K562 (cell line): ENCODE measurements around the gene ARHGEF7. TPM values are rescaled to one million over a fixed set of nuclear protein-coding genes. Genes with fewer than 3 reads are reported as not detected.

Source experiments
- ATAC-seq: fragments of 200-7000 bp; cut with Tn5 transposase; 3 replicates; pipeline ENCODE4 v1.9.1; 2020; ENCODE audit warnings: moderate library complexity
- BruUV-seq: library from RNA; stranded (reverse); fragments of 400-500 nt; replicated peaks from 2 replicates; lab custom pipeline; 2021; lab: Mats Ljungman, UMichigan
- CTCF ChIA-PET: fragments of 300-600 bp; formaldehyde crosslinking; extraction: SDS; loops from one replicate; lab custom pipeline; 2021; ENCODE audit warnings: low intra/inter-chr PET ratio; lab: Yijun Ruan, JAX
- POLR2A ChIA-PET: fragments of 300-600, 350-650 bp; sonication (Branson Sonifier 250); formaldehyde crosslinking; extraction: SDS; loops from one replicate; lab custom pipeline; 2021; ENCODE audit warnings: antibody characterized with exemption, inconsistent platforms; lab: Yijun Ruan, JAX
- DNase-seq, 4 experiments: peaks; one replicate each; pipeline versions ENCODE4 v3.0.0 to v3.0.0-alpha.2; 2011 to 2018; ENCODE audit warnings: low spot score in 3 of 4, mixed read lengths in 3 of 4; ENCODE audit errors: extremely low read depth in 1 of 4
- FAIRE-seq: peaks from 2 replicates; lab custom pipeline; 2011; peaks lifted over from hg19 to GRCh38; lab: Jason Lieb, UNC
- H2AFZ ChIP-seq: 2 replicates; pipeline ENCODE4 v1.6.0; 2011; ENCODE audit warnings: low read depth, low read length, control low read depth, inconsistent platforms
- H3K27ac ChIP-seq: fragments of 200-600 bp; 3 replicates; pipeline ENCODE4 v1.8.0; 2011; ENCODE audit warnings: low read depth, mild to moderate bottlenecking, control low read depth, inconsistent platforms, low read length, moderate library complexity, mixed read lengths; ENCODE audit errors: extremely low read depth
- H3K27me3 ChIP-seq, 2 experiments: fragments of 300-600 bp in 1 of 2; 2 replicates in 1 of 2; 3 replicates in 1 of 2; pipeline versions ENCODE4 v1.6.0 to v1.8.0; 2011; ENCODE audit warnings: inconsistent platforms in 2 of 2, low read length in 2 of 2, mild to moderate bottlenecking in 1 of 2, mixed read lengths in 1 of 2, moderate library complexity in 1 of 2; ENCODE audit not compliant: control insufficient read depth in 2 of 2, insufficient read depth in 2 of 2
- H3K36me3 ChIP-seq: fragments of 300-600 bp; 3 replicates; pipeline ENCODE4 v1.8.0; 2011; ENCODE audit warnings: mild to moderate bottlenecking, low read length, inconsistent platforms; ENCODE audit not compliant: control insufficient read depth, insufficient read depth
- H3K4me1 ChIP-seq, 2 experiments: fragments of 200-600 bp in 1 of 2; replicated peaks in 1 of 2; 2 replicates in 1 of 2; 3 replicates in 1 of 2; pipeline versions ENCODE4 v1.5.1 to v1.8.0; 2011; ENCODE audit warnings: inconsistent platforms in 2 of 2, low read length in 2 of 2, mild to moderate bottlenecking in 1 of 2, mixed read lengths in 1 of 2, moderate library complexity in 1 of 2; ENCODE audit not compliant: control insufficient read depth in 2 of 2, insufficient read depth in 2 of 2
- H3K4me2 ChIP-seq: 2 replicates; pipeline ENCODE4 v1.6.1; 2011; ENCODE audit warnings: low read length, control low read depth, inconsistent platforms, mixed read lengths; ENCODE audit not compliant: insufficient read depth
- H3K4me3 ChIP-seq: fragments of 200-600 bp; sonication (generic), shearing (Covaris generic); 2 replicates; pipeline ENCODE4 v1.5.1; 2016; ENCODE audit warnings: control low read depth, inconsistent platforms
- H3K79me2 ChIP-seq: fragments of 200-600 bp; 3 replicates; pipeline ENCODE4 v1.8.0; 2011; ENCODE audit warnings: low read length, inconsistent platforms; ENCODE audit not compliant: control insufficient read depth, insufficient read depth
- H3K9ac ChIP-seq, 2 experiments: 2 replicates each; pipeline versions ENCODE4 v1.6.0 to v1.6.1; 2011; ENCODE audit warnings: low read depth in 2 of 2, low read length in 2 of 2, control low read depth in 1 of 2, inconsistent platforms in 1 of 2, mild to moderate bottlenecking in 1 of 2, mixed read lengths in 1 of 2; ENCODE audit not compliant: insufficient read depth in 1 of 2
- H3K9me1 ChIP-seq: one replicate; pipeline ENCODE4 v1.6.0; 2011; ENCODE audit warnings: inconsistent platforms, mild to moderate bottlenecking, low read length, moderate library complexity; ENCODE audit not compliant: control insufficient read depth, insufficient read depth
- H3K9me3 ChIP-seq: replicated peaks from 2 replicates; pipeline ENCODE4 v1.5.1; 2011; ENCODE audit warnings: low read depth, low read length, inconsistent platforms; ENCODE audit not compliant: control insufficient read depth, insufficient read depth
- H4K20me1 ChIP-seq: replicated peaks from 2 replicates; pipeline ENCODE4 v1.6.1; 2011; ENCODE audit warnings: low read length, inconsistent platforms, mixed read lengths; ENCODE audit not compliant: control insufficient read depth, insufficient read depth
- BACH1 ChIP-seq: fragments of 200-800 bp; sonication (Bioruptor generic); IDR thresholded peaks from 2 replicates; pipeline ENCODE4 v1.6.1; 2016; ENCODE audit warnings: missing genetic modification characterization, missing compliant biosample characterization
- RFX7 ChIP-seq: fragments of 250-450 bp; sonication (Bioruptor Pico); IDR thresholded peaks from 2 replicates; pipeline ENCODE4 v1.5.1; 2021; ENCODE audit warnings: mild to moderate bottlenecking
- SIN3A ChIP-seq, 2 experiments: fragments of 150-350 bp in 1 of 2; IDR thresholded peaks; 2 replicates each; pipeline ENCODE4 v1.6.1; 2011 to 2016; ENCODE audit warnings: borderline replicate concordance in 2 of 2, low read depth in 2 of 2, low read length in 2 of 2, mild to moderate bottlenecking in 2 of 2, moderate library complexity in 2 of 2; ENCODE audit not compliant: control insufficient read depth in 1 of 2
- ZNF583 ChIP-seq: fragments of 250-450 bp; sonication (Bioruptor Pico); IDR thresholded peaks from 2 replicates; pipeline ENCODE4 v1.4.0; 2020
- WGBS: fragments of 100-300 bp; shearing (Covaris generic); methylation state at CpG from one replicate; pipeline ENCODE4 v1.1.6; 2016; ENCODE audit warnings: low coverage, mixed read lengths; ENCODE audit not compliant: insufficient coverage; ENCODE audit errors: missing lambda C conversion rate; 5-methylcytosine and 5-hydroxymethylcytosine counted together
- in situ Hi-C: fragments of 300-500 bp; cut with MboI; formaldehyde crosslinking; loops from 4 replicates; pipeline ENCODE4 v1.15.0; 2018; ENCODE audit warnings: inconsistent platforms, mixed read lengths
- intact Hi-C: fragments of 100-400 bp; cut with micrococcal nuclease; formaldehyde crosslinking; loops from 2 replicates; pipeline ENCODE4 v1.14.2; 2022
- polyA plus RNA-seq, 8 experiments: library from polyadenylated mRNA; depleted of rRNA in 4 of 8; stranded (reverse) in 5 of 8; unstranded in 3 of 8; fragments of >200 nt; fragmentation: Nextera tagmentation in 2 of 8; fragmentation: Illumina TruSeq in 1 of 8; extraction: Ambion mirVana in 2 of 8; extraction: Trizol in 1 of 8; gene quantifications; 2 replicates each; pipeline versions ENCODE4 v1.2.1 to v1.2.3, GENCODE V29; 2011 to 2014; ENCODE audit warnings: inconsistent platforms in 1 of 8, missing spikeins in 1 of 8
- total RNA-seq, 7 experiments: library from RNA; depleted of rRNA in 6 of 7; stranded (reverse); fragments of >200 nt in 6 of 7; fragmentation: Illumina TruSeq in 2 of 7; extraction: Trizol in 2 of 7; gene quantifications; 2 replicates each; pipeline versions ENCODE4 v1.2.1 to v1.2.3, GENCODE V29; 2011 to 2021; ENCODE audit warnings: low replicate concordance in 1 of 7
- TF ChIP-seq, protein P1 (sequence below): fragments of 450-650 bp; IDR thresholded peaks from 2 replicates; pipeline ENCODE4 v1.6.1; 2018; ENCODE audit not compliant: partially characterized antibody
- TF ChIP-seq, protein P2 (sequence below): fragments of 450-650 bp; conservative IDR thresholded peaks from 2 replicates; pipeline ENCODE4 v1.6.1; 2016; ENCODE audit warnings: missing genetic modification characterization, low read depth, mild to moderate bottlenecking, control low read depth, missing compliant biosample characterization
- TF ChIP-seq, protein P3 (sequence below): fragments of 450-650 bp; IDR thresholded peaks from 2 replicates; pipeline ENCODE4 v1.6.1; 2017; ENCODE audit warnings: antibody characterized with exemption
- TF ChIP-seq, protein P4 (sequence below): fragments of 250-450 bp; sonication (Bioruptor Pico); IDR thresholded peaks from 2 replicates; pipeline ENCODE4 v1.5.1; 2021; ENCODE audit warnings: mild to moderate bottlenecking

ARHGEF7 gene
- total and polyA plus RNA-seq, 9 of the 15 experiments (the other 6 are each of a cell fraction or from before 2014, with no cell fraction given) = 2.1 to 26.8 (median 17.5) TPM

DNA sequence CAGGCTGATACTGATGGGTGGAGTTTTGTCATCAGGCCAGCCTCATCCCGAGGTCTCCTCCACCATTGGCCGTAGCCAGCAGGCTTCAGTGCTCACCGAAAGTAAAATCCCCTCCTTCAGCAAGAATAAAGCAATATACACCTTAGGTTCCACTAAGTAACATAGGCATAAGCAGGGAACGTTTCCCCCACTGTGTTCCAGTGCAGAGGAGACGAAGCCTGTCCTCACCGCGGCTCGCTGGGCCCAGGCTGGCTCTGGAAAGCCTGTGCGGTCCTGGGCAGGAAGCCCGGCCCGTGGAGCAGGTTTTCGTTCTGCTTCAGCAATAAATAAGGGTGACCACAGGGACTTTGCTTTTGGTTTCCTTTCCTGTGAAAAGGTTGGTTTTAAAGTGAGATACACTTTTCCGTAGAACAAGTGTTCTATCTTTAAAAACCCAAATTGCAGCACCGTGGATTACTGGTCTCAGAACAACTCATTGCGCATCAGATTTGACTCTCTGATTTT is 189.0 kb downstream of the ARHGEF7 start:
- DNase-seq = no peak
- Histone ChIP-seq H3K9ac (no peak overlapping the region), H4K20me1 (no peaks in the 10 kb centered on the region), H3K4me2 (no peak overlapping the region), H3K4me1 (no peaks in the 10 kb centered on the region), H3K27ac (no peak overlapping the region), H3K4me3 (no peak overlapping the region), H3K9me1 (no peaks in the 10 kb centered on the region), H3K79me2 (no peaks in the 10 kb centered on the region), H3K36me3 (peaks cover 43% of the 10 kb centered on the region; the same call in 1 of the 3 replicates), H3K27me3 (no peaks in the 10 kb centered on the region), H2AFZ (no peak overlapping the region), H3K9me3 (no peaks in the 10 kb centered on the region)
- POLR2A ChIA-PET = no interaction called here
- FAIRE-seq = no peak
- BruUV-seq = no TSS peak
- in situ Hi-C loops (no loop called here), intact Hi-C loops (no loop called here)
- CTCF ChIA-PET = no interaction called here
- ATAC-seq = no peak
- TF ChIP-seq SIN3A (IDR thresholded peaks at IDR 0.05; ENCODE audit: borderline replicate concordance in 2 of 2, control insufficient read depth in 1 of 2, low read depth in 2 of 2, low read length in 2 of 2) (no peak), ZNF583 (no peak), RFX7 (CRISPR knock-in tag) (no peak), BACH1 (no peak)
- TF ChIP-seq, protein P1, sequence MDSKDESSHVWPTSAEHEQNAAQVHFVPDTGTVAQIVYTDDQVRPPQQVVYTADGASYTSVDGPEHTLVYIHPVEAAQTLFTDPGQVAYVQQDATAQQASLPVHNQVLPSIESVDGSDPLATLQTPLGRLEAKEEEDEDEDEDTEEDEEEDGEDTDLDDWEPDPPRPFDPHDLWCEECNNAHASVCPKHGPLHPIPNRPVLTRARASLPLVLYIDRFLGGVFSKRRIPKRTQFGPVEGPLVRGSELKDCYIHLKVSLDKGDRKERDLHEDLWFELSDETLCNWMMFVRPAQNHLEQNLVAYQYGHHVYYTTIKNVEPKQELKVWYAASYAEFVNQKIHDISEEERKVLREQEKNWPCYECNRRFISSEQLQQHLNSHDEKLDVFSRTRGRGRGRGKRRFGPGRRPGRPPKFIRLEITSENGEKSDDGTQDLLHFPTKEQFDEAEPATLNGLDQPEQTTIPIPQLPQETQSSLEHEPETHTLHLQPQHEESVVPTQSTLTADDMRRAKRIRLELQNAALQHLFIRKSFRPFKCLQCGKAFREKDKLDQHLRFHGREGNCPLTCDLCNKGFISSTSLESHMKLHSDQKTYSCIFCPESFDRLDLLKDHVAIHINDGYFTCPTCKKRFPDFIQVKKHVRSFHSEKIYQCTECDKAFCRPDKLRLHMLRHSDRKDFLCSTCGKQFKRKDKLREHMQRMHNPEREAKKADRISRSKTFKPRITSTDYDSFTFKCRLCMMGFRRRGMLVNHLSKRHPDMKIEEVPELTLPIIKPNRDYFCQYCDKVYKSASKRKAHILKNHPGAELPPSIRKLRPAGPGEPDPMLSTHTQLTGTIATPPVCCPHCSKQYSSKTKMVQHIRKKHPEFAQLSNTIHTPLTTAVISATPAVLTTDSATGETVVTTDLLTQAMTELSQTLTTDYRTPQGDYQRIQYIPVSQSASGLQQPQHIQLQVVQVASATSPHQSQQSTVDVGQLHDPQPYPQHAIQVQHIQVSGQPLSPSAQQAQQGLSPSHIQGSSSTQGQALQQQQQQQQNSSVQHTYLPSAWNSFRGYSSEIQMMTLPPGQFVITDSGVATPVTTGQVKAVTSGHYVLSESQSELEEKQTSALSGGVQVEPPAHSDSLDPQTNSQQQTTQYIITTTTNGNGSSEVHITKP = no peak
- TF ChIP-seq, protein P2, sequence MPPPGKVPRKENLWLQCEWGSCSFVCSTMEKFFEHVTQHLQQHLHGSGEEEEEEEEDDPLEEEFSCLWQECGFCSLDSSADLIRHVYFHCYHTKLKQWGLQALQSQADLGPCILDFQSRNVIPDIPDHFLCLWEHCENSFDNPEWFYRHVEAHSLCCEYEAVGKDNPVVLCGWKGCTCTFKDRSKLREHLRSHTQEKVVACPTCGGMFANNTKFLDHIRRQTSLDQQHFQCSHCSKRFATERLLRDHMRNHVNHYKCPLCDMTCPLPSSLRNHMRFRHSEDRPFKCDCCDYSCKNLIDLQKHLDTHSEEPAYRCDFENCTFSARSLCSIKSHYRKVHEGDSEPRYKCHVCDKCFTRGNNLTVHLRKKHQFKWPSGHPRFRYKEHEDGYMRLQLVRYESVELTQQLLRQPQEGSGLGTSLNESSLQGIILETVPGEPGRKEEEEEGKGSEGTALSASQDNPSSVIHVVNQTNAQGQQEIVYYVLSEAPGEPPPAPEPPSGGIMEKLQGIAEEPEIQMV (tag) = no peak
- TF ChIP-seq, protein P3, sequence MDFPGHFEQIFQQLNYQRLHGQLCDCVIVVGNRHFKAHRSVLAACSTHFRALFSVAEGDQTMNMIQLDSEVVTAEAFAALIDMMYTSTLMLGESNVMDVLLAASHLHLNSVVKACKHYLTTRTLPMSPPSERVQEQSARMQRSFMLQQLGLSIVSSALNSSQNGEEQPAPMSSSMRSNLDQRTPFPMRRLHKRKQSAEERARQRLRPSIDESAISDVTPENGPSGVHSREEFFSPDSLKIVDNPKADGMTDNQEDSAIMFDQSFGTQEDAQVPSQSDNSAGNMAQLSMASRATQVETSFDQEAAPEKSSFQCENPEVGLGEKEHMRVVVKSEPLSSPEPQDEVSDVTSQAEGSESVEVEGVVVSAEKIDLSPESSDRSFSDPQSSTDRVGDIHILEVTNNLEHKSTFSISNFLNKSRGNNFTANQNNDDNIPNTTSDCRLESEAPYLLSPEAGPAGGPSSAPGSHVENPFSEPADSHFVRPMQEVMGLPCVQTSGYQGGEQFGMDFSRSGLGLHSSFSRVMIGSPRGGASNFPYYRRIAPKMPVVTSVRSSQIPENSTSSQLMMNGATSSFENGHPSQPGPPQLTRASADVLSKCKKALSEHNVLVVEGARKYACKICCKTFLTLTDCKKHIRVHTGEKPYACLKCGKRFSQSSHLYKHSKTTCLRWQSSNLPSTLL = no peak
- TF ChIP-seq, protein P4, sequence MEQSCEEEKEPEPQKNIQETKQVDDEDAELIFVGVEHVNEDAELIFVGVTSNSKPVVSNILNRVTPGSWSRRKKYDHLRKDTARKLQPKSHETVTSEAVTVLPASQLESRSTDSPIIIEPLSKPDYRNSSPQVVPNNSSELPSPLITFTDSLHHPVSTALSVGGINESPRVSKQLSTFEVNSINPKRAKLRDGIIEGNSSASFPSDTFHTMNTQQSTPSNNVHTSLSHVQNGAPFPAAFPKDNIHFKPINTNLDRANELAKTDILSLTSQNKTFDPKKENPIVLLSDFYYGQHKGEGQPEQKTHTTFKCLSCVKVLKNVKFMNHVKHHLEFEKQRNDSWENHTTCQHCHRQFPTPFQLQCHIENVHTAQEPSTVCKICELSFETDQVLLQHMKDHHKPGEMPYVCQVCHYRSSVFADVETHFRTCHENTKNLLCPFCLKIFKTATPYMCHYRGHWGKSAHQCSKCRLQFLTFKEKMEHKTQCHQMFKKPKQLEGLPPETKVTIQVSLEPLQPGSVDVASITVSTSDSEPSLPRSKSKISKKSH = no peak
- 97% methylated on average over 15 of the region's 15 CpGs for WGBS
